Measurements from ENCODE around the gene ZCCHC24. TPM values are rescaled to one million over a fixed set of nuclear protein-coding genes. Genes with fewer than 3 reads are reported as not detected.

Gene ZCCHC24
- total RNA-seq, 1 experiment from 2014 or later: 3.8 TPM

DNA sequence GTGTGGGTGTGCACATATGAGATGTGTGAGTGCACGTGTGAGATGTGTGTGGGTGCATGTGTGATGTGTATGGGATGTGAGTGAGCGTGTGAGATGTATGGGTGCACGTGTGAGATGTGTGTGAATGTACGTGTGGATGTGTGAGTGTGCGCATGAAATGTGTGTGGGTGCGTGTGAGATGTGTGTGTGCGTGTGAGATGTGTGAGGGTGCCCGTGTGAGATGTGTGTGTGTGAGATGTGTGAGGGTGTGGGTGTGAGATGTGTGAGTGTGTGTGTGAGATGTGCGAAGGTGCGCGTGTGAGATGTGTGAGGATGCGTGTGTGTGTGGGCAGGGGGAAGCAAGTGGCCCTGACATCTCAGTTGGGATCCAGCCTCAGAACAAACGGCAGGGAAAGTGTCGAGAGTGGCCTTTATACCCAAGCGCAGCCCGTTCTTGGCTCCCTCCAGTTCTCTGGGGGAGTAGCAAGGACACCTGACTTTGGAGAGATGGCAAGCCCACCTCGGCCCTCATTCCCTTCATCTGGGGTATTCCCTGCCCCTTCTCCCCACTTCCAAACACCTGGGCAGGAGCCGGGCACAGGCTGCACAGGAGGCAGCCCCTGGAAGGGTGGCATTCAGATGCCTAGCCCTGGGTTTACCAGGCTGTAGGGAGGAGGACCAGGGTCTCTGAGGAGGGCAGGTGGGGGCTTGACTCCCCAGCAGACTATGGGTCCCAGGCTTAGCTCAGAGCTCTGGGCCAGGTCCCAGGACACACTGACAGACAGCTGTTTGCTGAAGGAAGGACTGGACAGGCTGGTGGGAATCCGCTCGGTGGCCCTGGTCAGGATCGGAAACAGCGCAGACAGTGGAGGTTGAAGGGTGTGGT is 66.5 kb downstream of the ZCCHC24 start:
- H2AFZ ChIP-seq (ENCODE audit: low read length): no peak overlapping the region
- 100% methylated on average over 10 of the region's 22 CpGs for WGBS (ENCODE audit: extremely low coverage, insufficient read length, low lambda C conversion rate)

More for the DNA sequence above, 66.5 kb downstream of the ZCCHC24 start:
- Histone ChIP-seq H2AK5ac (ENCODE audit: insufficient read length, low read length) (no peak overlapping the region), H3K9me3 (ENCODE audit: control insufficient read depth, low read depth, low read length) (no peaks in the 10 kb centered on the region), H4K20me1 (ENCODE audit: control insufficient read depth, insufficient read depth, insufficient read length) (no peaks in the 10 kb centered on the region), H4K91ac (ENCODE audit: insufficient read length, low read depth, low read length) (no peak overlapping the region), H3K14ac (ENCODE audit: insufficient read depth, low read length) (no peak overlapping the region), H3K79me2 (ENCODE audit: insufficient read depth, low read length) (no peaks in the 10 kb centered on the region), H3K4ac (ENCODE audit: low read depth, low read length) (no peak overlapping the region), H2BK12ac (ENCODE audit: insufficient read length, low read depth, low read length) (no peak overlapping the region), H4K5ac (ENCODE audit: insufficient read length, low read depth, low read length) (no peak overlapping the region), H2BK5ac (ENCODE audit: insufficient read length, low read length) (no peak overlapping the region), H3K18ac (ENCODE audit: insufficient read length, low read depth, low read length) (no peak overlapping the region), H3K23me2 (ENCODE audit: insufficient read length, low read depth, low read length, poor library complexity, severe bottlenecking) (no peaks in the 10 kb centered on the region), H3K4me2 (ENCODE audit: insufficient read depth, insufficient read length, low read length) (no peak overlapping the region), H2BK20ac (ENCODE audit: low read depth, low read length, poor library complexity, severe bottlenecking) (no peak overlapping the region), H2BK15ac (ENCODE audit: low read depth, low read length) (no peak overlapping the region), H3K79me1 (ENCODE audit: insufficient read depth, low read depth, low read length, poor library complexity, severe bottlenecking) (no peaks in the 10 kb centered on the region), H3K23ac (ENCODE audit: insufficient read length, low read depth, low read length) (no peak overlapping the region), H3K27ac (ENCODE audit: insufficient read length, low read depth, low read length) (no peak overlapping the region), H4K8ac (replicated peaks; ENCODE audit: insufficient read length, low read depth, low read length) (peak overlapping the region; percentile 28), H3K56ac (ENCODE audit: insufficient read length, low read depth, low read length) (no peak overlapping the region), H3K4me1 (ENCODE audit: insufficient read depth, low read length) (no peaks in the 10 kb centered on the region), H3K27me3 (ENCODE audit: insufficient read depth, low read length) (no peaks in the 10 kb centered on the region), H2BK120ac (ENCODE audit: low read depth, low read length, poor library complexity, severe bottlenecking) (no peak overlapping the region), H3K9ac (ENCODE audit: extremely low read depth, insufficient read length, low read length) (no peak overlapping the region), H3T11ph (ENCODE audit: low read length) (no peak overlapping the region)
- Mint-ChIP-seq H3K9me3 (no peaks in the 10 kb centered on the region), H3K27me3 (ENCODE audit: low read depth) (peaks cover 5% of the 10 kb centered on the region; the same call in 1 of the 2 replicates), H3K27ac (no peak overlapping the region; a peak in 1 of 7 replicates), H3K4me3 (no peak overlapping the region), H3K36me3 (ENCODE audit: insufficient read depth in 1 of 3, low read depth in 3 of 3) (no peaks in the 10 kb centered on the region), H3K4me1 (peaks cover 8 to 12% of the 10 kb centered on the region in 2 experiments)
- peak; percentile 18 for DNase-seq
- no peak for TF ChIP-seq CTCF (conservative IDR thresholded peaks at IDR 0.05)
